ENCODE results near the gene ZNF22.

DNA sequence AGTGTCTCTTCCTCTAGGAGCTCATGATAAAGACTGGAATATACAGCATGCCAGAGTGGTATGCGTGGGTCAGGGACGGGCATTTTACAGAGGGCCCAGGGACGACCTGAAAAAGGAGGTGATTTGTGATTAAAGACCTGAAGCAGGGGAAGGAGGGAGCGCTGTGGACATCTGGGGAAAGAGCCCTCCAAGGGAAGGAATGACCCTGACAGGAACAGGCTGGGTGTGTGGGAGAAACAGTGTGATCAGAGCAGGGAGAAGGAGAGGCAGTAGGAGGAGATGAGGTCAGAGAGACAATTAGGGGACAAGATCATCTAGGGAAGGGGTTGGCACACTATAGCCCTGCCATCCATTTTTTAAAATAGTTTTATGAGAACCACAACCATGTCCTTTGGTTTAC is 44.5 kb upstream of the ZNF22 start:
- TF ChIP-seq POLR2A (IDR thresholded peaks at IDR 0.05), result no peak
- TF ChIP-seq, protein P1, sequence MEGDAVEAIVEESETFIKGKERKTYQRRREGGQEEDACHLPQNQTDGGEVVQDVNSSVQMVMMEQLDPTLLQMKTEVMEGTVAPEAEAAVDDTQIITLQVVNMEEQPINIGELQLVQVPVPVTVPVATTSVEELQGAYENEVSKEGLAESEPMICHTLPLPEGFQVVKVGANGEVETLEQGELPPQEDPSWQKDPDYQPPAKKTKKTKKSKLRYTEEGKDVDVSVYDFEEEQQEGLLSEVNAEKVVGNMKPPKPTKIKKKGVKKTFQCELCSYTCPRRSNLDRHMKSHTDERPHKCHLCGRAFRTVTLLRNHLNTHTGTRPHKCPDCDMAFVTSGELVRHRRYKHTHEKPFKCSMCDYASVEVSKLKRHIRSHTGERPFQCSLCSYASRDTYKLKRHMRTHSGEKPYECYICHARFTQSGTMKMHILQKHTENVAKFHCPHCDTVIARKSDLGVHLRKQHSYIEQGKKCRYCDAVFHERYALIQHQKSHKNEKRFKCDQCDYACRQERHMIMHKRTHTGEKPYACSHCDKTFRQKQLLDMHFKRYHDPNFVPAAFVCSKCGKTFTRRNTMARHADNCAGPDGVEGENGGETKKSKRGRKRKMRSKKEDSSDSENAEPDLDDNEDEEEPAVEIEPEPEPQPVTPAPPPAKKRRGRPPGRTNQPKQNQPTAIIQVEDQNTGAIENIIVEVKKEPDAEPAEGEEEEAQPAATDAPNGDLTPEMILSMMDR (IDR thresholded peaks at IDR 0.05), result no peak

Measured in adrenal gland (tissue), 5 donors.